Measurements from ENCODE around the gene RPS6KL1.

- TF ChIP-seq CTCF (IDR thresholded peaks at IDR 0.05) (no peak), POLR2A (IDR thresholded peaks at IDR 0.05) (no peak)
These were observed 2.8 kb downstream of the RPS6KL1 start for GRCh38 chr14:74920281-74920680.

Measured in esophagus squamous epithelium (tissue), 4 donors.